Measurements from ENCODE around the gene TFDP1. TPM values are rescaled to one million over a fixed set of nuclear protein-coding genes. Genes with fewer than 3 reads are reported as not detected.
"Not testable (repeated sequence)": the region's sequence is repeated elsewhere in the genome, so short reads cannot be mapped to it uniquely, and the experiment has no call there.

TFDP1 gene
- total RNA-seq, 1 donor from 2014 or later, result 15.8 TPM

DNA sequence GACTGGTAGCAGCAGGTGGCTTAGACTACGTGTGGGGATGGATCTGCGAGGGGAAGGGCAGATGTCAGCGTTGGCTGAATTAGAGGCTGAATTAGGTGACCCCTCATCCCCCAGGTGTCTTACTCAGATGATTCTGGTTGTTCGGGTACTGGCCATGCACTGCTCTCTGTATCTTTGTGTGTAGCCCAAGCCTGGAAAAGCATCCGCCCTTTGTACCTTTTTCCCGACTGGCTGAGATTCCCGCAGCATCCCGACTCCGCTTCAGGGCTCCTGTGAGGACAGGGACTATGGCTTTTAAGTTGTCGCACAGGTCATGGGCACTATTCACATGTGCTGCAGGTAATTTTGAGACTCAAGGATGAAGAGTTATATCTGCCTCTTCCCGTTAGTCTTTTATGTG is 7.2 kb downstream of the TFDP1 start:
- peak in 1 of 2 donors; percentile 19 for DNase-seq (ENCODE audit: low spot score in 2 of 2)
- peaks cover 0 to 3% of the 10 kb centered on the region in 2 donors for H3K36me3 ChIP-seq
- no peaks in the 10 kb centered on the region for H3K4me1 ChIP-seq
- TF ChIP-seq CTCF (IDR thresholded peaks at IDR 0.05), result no peak
- no peak overlapping the region for H3K4me3 ChIP-seq
- H3K9me3 ChIP-seq, result no peaks in the 10 kb centered on the region
- intact Hi-C loops (cut with DNase I), result no loop called here
- no peaks in the 10 kb centered on the region for H3K27me3 ChIP-seq
- H3K27ac ChIP-seq, result no peak overlapping the region

- TF ChIP-seq CTCF (IDR thresholded peaks at IDR 0.05), result no peak
- H3K27me3 ChIP-seq, result no peaks in the 10 kb centered on the region
- intact Hi-C loops (cut with DNase I), result no loop called here
- DNase-seq (ENCODE audit: low spot score in 2 of 2), result peak in 1 of 2 donors; percentile 30
- H3K36me3 ChIP-seq, result peaks cover 0 to under 1% of the 10 kb centered on the region in 2 donors
- no peaks in the 10 kb centered on the region for H3K4me1 ChIP-seq
- no peak overlapping the region for H3K4me3 ChIP-seq
- no peaks in the 10 kb centered on the region for H3K9me3 ChIP-seq
- H3K27ac ChIP-seq, result no peak overlapping the region
Measured at GRCh38 chr13:113592571-113592970, 8.0 kb downstream of the TFDP1 start.

DNA sequence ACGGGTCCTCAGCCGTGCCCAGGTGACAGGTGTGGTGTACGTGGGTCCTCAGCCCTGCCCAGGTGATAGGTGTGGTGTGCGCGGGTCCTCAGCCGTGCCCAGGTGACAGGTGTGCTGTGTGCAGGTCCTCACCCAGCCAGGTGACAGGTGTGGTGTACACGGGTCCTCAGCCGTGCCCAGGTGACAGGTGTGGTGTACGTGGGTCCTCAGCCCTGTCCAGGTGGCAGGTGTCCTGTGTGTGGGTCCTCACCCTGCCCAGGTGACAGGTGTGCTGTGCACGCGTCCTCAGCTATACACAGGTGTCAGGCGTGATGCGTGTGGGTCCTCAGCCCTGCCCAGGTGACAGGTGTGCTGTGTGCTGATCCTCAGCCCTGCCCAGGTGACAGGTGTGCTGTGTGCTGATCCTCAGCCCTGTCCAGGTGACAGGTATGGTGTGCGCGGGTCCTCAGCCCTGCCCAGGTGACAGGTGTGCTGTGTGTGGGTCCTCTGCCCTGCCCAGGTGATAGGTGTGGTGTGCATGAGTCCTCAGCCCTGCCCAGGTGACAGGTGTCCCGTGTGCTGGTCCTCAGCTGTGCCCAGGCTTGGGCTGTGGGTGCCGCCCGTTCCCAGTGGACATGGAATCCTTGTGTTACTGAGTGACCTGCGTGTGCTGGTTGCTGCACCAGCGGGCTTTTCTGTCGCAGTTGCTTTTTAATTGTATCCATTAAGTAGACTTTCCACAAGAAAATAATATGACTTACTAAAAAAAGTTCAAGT is 9.7 kb downstream of the TFDP1 start:
- H3K4me1 ChIP-seq; H3K27ac ChIP-seq; H3K9me3 ChIP-seq; H3K27me3 ChIP-seq; intact Hi-C loops (cut with DNase I); H3K36me3 ChIP-seq; H3K4me3 ChIP-seq: not testable (repeated sequence)
- peak in 1 of 2 donors; percentile 49 for DNase-seq (ENCODE audit: low spot score in 2 of 2)

- DNase-seq (ENCODE audit: low spot score in 2 of 2), result no peak
- H3K27me3 ChIP-seq, result no peaks in the 10 kb centered on the region
Measured at GRCh38 chr13:113595131-113595530, 10.6 kb downstream of the TFDP1 start.

DNA sequence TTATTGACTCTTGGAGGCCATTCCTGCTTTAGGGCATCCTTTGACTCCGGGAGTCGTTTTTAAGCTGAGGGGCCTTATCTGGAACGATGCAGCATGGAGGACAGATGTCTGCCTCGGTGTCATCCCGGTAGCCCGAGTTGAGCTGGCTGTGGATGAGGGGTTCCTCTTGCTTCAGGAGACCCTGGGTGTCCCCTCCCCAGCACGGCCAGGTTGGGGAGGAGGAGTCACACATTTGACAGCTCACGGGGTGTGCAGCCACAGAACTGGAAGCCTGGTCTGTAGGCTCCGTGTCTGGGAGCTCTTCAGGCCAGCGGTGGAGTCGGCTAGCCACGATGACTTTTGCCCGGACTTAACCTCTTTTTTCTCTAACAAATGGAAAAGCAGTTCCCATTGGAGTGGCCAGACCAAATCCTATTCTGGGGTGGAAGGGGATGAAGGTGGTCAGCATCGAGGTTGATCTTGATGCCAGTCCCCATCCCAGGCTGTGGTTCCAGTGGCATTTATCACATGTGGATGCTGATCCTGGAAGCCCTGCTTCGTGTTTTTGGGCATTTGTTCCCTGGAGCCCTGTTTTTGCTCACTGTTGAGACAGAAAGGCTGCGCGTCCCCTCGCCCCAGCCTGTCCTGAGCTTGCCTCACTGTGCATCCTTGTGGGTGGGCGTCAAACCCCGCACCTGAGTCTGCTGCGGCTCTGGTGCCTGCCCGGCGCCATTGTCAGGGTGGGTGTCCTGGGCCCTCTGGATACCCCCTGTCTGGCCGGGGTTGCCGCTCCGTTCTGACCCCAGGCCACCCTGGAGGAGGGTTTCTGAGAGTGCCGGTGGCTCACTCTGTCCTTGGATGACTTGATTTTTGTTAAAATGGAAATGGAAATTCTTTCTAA is 12.0 kb downstream of the TFDP1 start:
- no peak overlapping the region for H3K27ac ChIP-seq
- peak in 1 of 2 donors; percentile 57 for DNase-seq (ENCODE audit: low spot score in 2 of 2)
- H3K27me3 ChIP-seq, result no peaks in the 10 kb centered on the region
- TF ChIP-seq CTCF (IDR thresholded peaks at IDR 0.05), result no peak
- no peak overlapping the region for H3K4me3 ChIP-seq
- H3K36me3 ChIP-seq, result peaks cover 0 to 6% of the 10 kb centered on the region in 2 donors
- no peaks in the 10 kb centered on the region for H3K4me1 ChIP-seq
- H3K9me3 ChIP-seq, result no peaks in the 10 kb centered on the region
- intact Hi-C loops (cut with DNase I), result no loop called here

More at GRCh38 chr13:113595131-113595530, 10.6 kb downstream of the TFDP1 start:
- H3K4me3 ChIP-seq, result no peak overlapping the region
- H3K36me3 ChIP-seq, result peaks cover 0 to 6% of the 10 kb centered on the region in 2 donors
- no peak for TF ChIP-seq CTCF (IDR thresholded peaks at IDR 0.05)
- H3K27ac ChIP-seq, result no peak overlapping the region
- no peaks in the 10 kb centered on the region for H3K9me3 ChIP-seq
- H3K4me1 ChIP-seq, result no peaks in the 10 kb centered on the region
- intact Hi-C loops (cut with DNase I), result no loop called here
